GM18867 (cell line): ENCODE measurements around the gene PAX6.
"Not testable (repeated sequence)": the region's sequence is repeated elsewhere in the genome, so short reads cannot be mapped to it uniquely, and the experiment has no call there.

Experiments
- ATAC-seq: cut with Tn5 transposase; IDR thresholded peaks from one replicate; pipeline ENCODE4 v1.9.1; 2021; ENCODE audit warnings: mild to moderate bottlenecking, moderate library complexity; ENCODE audit not compliant: unreplicated experiment

PAX6 gene

GRCh38 chr11:31779374-31779791 is 31.7 kb downstream of the PAX6 start:
- no peak for ATAC-seq

DNA sequence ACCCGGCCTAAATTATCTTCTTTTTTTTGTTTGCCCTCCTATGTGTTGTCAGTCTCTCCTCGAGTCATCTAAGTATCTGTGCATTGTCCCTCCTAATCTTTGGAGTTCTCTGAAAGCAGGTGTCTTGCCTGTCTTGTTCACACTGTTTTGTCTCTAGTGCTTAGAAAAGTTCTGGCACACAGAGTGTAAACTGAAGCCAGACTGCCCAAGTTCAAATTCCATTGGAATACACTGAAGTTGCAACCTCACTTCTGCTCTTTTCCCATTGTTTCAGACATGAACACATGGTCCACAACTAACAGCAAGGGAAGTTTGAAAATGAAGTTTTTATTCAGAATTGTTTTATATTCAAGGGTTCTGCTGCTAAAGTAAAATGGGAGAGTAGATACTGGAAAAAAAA is 38.7 kb downstream of the PAX6 start:
- no peak for ATAC-seq

- ATAC-seq = no peak
Measured at GRCh38 chr11:31770011-31770700, 41.0 kb downstream of the PAX6 start.

DNA sequence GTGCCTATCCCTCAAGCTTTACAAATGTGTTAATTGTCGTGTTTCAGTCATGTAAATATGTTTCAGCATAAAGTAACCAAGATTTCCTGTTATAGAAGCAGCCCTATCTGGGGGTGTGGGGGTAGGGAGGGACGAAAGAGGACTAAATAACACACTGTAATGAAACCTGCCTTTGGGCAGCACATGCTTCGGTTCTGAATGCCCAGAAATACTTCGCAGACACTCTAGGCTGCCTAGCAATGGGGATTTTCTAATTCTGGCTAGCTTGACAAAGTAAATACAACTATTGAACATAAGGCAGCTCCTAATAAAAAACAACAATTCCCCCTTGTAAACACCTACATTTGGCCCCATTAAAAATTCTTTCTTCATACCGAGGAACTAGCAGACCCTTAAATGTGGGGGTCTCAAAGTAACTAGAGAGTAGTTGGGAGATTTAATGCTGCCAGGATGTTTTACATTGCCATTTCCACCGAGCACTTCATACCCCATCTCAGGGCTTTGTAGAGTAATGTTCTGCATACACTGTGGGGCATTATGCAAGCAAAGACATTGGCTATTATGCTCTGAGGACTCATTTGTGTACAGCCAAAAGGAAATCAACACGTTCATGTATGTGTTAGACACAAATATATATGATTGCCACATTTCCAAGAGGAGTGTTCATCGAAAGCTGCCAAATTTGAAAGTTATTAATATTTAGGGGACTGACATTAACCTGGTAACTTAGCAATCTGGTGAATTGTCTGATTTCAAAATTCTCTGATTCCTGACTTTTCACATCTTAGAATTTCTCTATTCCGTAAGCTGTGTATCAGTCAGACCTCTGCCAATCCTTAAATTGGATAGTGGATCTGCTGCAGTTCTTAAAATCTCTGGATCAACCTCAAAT is 42.1 kb downstream of the PAX6 start:
- no peak for ATAC-seq

DNA sequence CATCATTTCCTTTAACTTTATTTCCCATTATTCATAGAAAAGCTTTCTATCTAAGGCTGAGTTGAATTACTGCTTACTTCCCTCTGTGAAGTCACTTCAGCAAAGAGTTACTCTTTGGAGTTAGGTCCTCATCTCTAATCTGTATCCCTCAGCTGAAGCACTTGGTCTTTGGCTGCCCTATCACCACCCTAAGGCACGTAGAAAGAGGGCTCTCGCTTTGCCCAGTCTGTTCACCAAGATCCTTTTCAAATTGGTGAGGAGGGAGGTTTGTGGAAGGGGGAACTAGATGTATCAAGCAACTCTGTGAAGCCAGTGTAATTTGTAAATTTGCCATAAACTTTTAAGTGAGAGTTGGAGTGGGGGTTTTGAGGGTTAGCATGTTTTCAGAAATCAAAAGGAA is 43.4 kb downstream of the PAX6 start:
- ATAC-seq = no peak

DNA sequence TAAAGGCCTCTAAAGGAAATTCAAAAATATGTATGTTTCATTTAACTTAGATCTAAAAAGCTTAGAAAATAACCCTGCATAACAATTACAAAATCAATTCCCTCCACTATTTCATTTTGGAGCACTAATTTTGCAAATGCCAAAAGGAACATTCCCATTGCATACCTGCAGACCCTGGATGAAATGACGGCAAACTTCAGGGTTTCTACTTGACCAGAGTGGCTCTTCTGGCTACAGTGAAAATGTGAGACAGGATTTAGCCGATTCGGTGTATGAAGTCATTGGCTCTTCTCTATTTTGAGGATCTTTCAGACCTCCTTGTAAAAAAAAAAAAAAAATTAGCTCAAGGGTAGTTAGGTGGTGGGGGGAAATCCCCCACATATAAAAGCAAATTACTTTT is 44.1 kb downstream of the PAX6 start:
- ATAC-seq = no peak

GRCh38 chr11:31764766-31765165 is 46.4 kb downstream of the PAX6 start:
- no peak for ATAC-seq

DNA sequence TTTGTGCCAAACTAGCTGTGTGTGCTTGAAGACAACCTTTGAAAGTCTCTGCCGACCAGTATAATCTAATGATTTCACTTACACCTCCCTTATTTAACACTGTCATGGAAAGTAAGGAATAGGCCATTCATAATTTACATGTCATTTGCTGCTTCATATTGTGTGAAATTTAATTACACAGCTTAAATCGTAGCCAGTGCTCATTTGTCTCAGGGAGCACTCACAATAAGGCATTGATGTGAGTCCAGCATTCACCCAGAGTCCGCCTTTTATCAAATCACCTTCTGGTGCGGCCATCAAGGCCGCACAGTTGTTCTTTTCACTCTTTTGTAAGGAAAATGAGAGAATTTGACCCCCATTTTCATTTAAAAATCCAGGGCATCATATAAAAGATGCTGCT is 46.9 kb downstream of the PAX6 start:
- ATAC-seq = no peak

DNA sequence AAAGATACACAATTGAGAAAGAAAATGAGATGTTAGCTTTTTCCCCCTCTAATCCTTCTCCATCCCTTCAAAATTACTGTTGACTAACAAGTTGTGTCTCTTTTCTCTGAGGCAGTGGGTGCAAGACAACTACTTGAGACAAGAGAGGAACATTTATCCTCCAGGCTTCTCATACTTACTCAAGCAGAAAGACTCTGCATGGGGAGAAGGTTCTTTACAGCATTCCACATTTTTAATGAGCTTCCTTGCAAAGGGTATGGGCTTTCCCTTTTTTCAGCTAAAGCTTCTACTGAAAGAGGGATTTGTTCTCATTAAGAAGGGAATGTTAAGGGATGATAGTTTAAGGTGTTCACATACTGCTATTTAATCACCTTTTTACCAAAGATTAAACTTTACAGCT is 47.8 kb downstream of the PAX6 start:
- ATAC-seq = no peak

- no peak for ATAC-seq
Measured at GRCh38 chr11:31761636-31762035, 49.5 kb downstream of the PAX6 start.

GRCh38 chr11:31757260-31757835 is 53.8 kb downstream of the PAX6 start:
- ATAC-seq = no peak

GRCh38 chr11:31747581-31747980 is 63.5 kb downstream of the PAX6 start:
- no peak for ATAC-seq

GRCh38 chr11:31740731-31741368 is 70.3 kb downstream of the PAX6 start:
- not testable (repeated sequence) for ATAC-seq

DNA sequence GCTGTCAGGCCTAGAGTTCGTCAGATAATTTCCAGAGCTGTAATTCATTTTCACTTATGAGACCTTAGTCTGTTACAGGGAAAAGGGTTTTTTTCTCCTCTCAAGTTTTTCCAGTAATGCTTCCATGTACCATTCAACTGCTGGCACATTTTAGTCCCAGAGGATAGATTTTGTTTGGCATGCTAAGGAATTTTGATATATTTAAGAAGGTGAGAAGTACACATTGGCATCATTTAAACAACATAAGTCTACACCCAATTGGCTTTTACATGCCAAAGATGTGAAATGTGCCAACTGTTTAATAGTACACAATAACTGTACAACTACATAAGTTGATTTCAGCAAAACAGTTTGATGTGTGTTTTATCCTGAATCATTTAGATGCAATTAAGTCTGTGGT is 71.0 kb downstream of the PAX6 start:
- no peak for ATAC-seq
